Measurements from ENCODE around the gene HIF3A.
"Not testable (repeated sequence)": the region's sequence is repeated elsewhere in the genome, so short reads cannot be mapped to it uniquely, and the experiment has no call there.

HIF3A gene

GRCh38 chr19:46296722-46297461 lies at the start of gene HIF3A:
Gene HIF3A (plus strand): TSS chr19:46297042. CDS start chr19:46297077, 35 bp downstream.
- DNase-seq (ENCODE audit: low read depth in 2 of 2), result no peak

- DNase-seq (ENCODE audit: low read depth in 2 of 2), result no peak
These were observed 46.6 kb upstream of the HIF3A start for GRCh38 chr19:46250076-46250735.

GRCh38 chr19:46251416-46251815 lies 45.4 kb upstream of the HIF3A start:
- DNase-seq (ENCODE audit: low read depth in 2 of 2), result no peak

GRCh38 chr19:46254776-46255175 lies 42.1 kb upstream of the HIF3A start:
- DNase-seq (ENCODE audit: low read depth in 2 of 2), result no peak

GRCh38 chr19:46256855-46257254 lies 40.0 kb upstream of the HIF3A start:
- no peak for DNase-seq (ENCODE audit: low read depth in 2 of 2)

- not testable (repeated sequence) for DNase-seq (ENCODE audit: low read depth in 2 of 2)
These were observed 35.3 kb upstream of the HIF3A start for GRCh38 chr19:46261501-46261900.

- peak; percentile 30 to 35 for DNase-seq (ENCODE audit: low read depth in 2 of 2)
These were observed 34.1 kb upstream of the HIF3A start for GRCh38 chr19:46262684-46263296.

GRCh38 chr19:46264801-46265200 lies 32.0 kb upstream of the HIF3A start:
- DNase-seq (ENCODE audit: low read depth in 2 of 2), result not testable (repeated sequence)

- DNase-seq (ENCODE audit: low read depth in 2 of 2), result peak; percentile 36 to 37
These were observed 31.5 kb upstream of the HIF3A start for GRCh38 chr19:46265217-46265828.

- DNase-seq (ENCODE audit: low read depth in 2 of 2), result no peak
These were observed 27.7 kb upstream of the HIF3A start for GRCh38 chr19:46269101-46269500.

GRCh38 chr19:46270521-46271256 lies 26.2 kb upstream of the HIF3A start:
- no peak for DNase-seq (ENCODE audit: low read depth in 2 of 2)

- DNase-seq (ENCODE audit: low read depth in 2 of 2), result no peak
These were observed 25.2 kb upstream of the HIF3A start for GRCh38 chr19:46271481-46272197.

GRCh38 chr19:46273931-46274330 lies 22.9 kb upstream of the HIF3A start:
- not testable (repeated sequence) for DNase-seq (ENCODE audit: low read depth in 2 of 2)

- DNase-seq (ENCODE audit: low read depth in 2 of 2), result no peak
These were observed 17.7 kb upstream of the HIF3A start for GRCh38 chr19:46279177-46279576.

GRCh38 chr19:46283771-46284170 lies 13.1 kb upstream of the HIF3A start:
- no peak for DNase-seq (ENCODE audit: low read depth in 2 of 2)

GRCh38 chr19:46284635-46285034 lies 12.2 kb upstream of the HIF3A start:
- DNase-seq (ENCODE audit: low read depth in 2 of 2), result no peak

- DNase-seq (ENCODE audit: low read depth in 2 of 2), result no peak
These were observed 9.3 kb upstream of the HIF3A start for GRCh38 chr19:46287585-46287984.

- no peak for DNase-seq (ENCODE audit: low read depth in 2 of 2)
These were observed 7.8 kb upstream of the HIF3A start for GRCh38 chr19:46288896-46289588.

- no peak for DNase-seq (ENCODE audit: low read depth in 2 of 2)
These were observed 6.9 kb upstream of the HIF3A start for GRCh38 chr19:46289724-46290619.

Measured in stimulated activated CD8-positive, alpha-beta memory T cell treated with anti-CD3 and anti-CD28 coated beads, Interleukin-2, amount 100 ng/mL, for 48 hours (primary cell).